HepG2 (cell line): ENCODE measurements around the gene FOXA3. TPM values are rescaled to one million over a fixed set of nuclear protein-coding genes. Genes with fewer than 3 reads are reported as not detected.

ENCODE experiments used
- ADNP ChIP-seq: sonication (generic); formaldehyde crosslinking; IDR thresholded peaks from 2 replicates; pipeline ENCODE4 v1.4.0; 2020; ENCODE audit warnings: missing genetic modification reagents
- AGO1 ChIP-seq: fragments of 200-400 bp; formaldehyde crosslinking; IDR thresholded peaks from 2 replicates; pipeline ENCODE4 v1.6.1; 2017; ENCODE audit warnings: mild to moderate bottlenecking, low read depth, low read length, moderate library complexity; ENCODE audit not compliant: poor library complexity, severe bottlenecking
- AKNA ChIP-seq: sonication (generic); formaldehyde crosslinking; IDR thresholded peaks from 2 replicates; pipeline ENCODE4 v1.4.0; 2020; ENCODE audit warnings: missing genetic modification reagents, borderline replicate concordance
- BRCA1 ChIP-seq: sonication (generic); formaldehyde crosslinking; IDR thresholded peaks from 2 replicates; pipeline ENCODE4 v1.4.0; 2020; ENCODE audit warnings: missing genetic modification reagents
- ELF1 ChIP-seq: sonication (generic); formaldehyde crosslinking; IDR thresholded peaks from 2 replicates; pipeline ENCODE4 v1.4.0; 2020; ENCODE audit warnings: missing genetic modification reagents
- FOXM1 ChIP-seq: sonication (generic); formaldehyde crosslinking; IDR thresholded peaks from 2 replicates; pipeline ENCODE4 v1.5.0; 2020; ENCODE audit warnings: missing genetic modification reagents
- RERE ChIP-seq: IDR thresholded peaks from 2 replicates; pipeline ENCODE4 v1.6.1; 2016; ENCODE audit warnings: low read depth, missing genetic modification reagents, missing compliant biosample characterization
- SETDB1 ChIP-seq: sonication (generic); formaldehyde crosslinking; IDR thresholded peaks from 2 replicates; pipeline ENCODE4 v1.5.1; 2020; ENCODE audit warnings: missing genetic modification reagents, mild to moderate bottlenecking, borderline replicate concordance
- SKI ChIP-seq: fragments of 450-650 bp; IDR thresholded peaks from one replicate; pipeline ENCODE4 v1.6.1; 2018; ENCODE audit warnings: mild to moderate bottlenecking; ENCODE audit not compliant: partially characterized antibody
- ZNF276 ChIP-seq: sonication (generic); formaldehyde crosslinking; IDR thresholded peaks from 2 replicates; pipeline ENCODE4 v1.4.0; 2020; ENCODE audit warnings: mild to moderate bottlenecking, low read depth, missing genetic modification reagents
- ZNF367 ChIP-seq: sonication (generic); formaldehyde crosslinking; IDR thresholded peaks from 2 replicates; pipeline ENCODE4 v1.4.0; 2020; ENCODE audit warnings: missing genetic modification reagents, borderline replicate concordance
- ZNF501 ChIP-seq: sonication (generic); formaldehyde crosslinking; IDR thresholded peaks from 2 replicates; pipeline ENCODE4 v1.5.1; 2020; ENCODE audit warnings: mild to moderate bottlenecking, moderate library complexity, missing genetic modification reagents
- ZNF570 ChIP-seq: sonication (generic); formaldehyde crosslinking; IDR thresholded peaks from 2 replicates; pipeline ENCODE4 v1.4.0; 2020; ENCODE audit warnings: mild to moderate bottlenecking, missing genetic modification reagents, borderline replicate concordance
- ZNF713 ChIP-seq: sonication (generic); formaldehyde crosslinking; IDR thresholded peaks from 2 replicates; pipeline ENCODE4 v1.4.0; 2020; ENCODE audit warnings: mild to moderate bottlenecking, missing genetic modification reagents
- ZNF773 ChIP-seq: sonication (generic); formaldehyde crosslinking; IDR thresholded peaks from 2 replicates; pipeline ENCODE4 v1.4.0; 2020; ENCODE audit warnings: missing genetic modification reagents, borderline replicate concordance
- ZNF776 ChIP-seq: sonication (generic); formaldehyde crosslinking; IDR thresholded peaks from 2 replicates; pipeline ENCODE4 v1.4.0; 2020; ENCODE audit warnings: mild to moderate bottlenecking, missing genetic modification reagents
- polyA plus RNA-seq, 8 experiments: library from polyadenylated mRNA; depleted of rRNA in 3 of 8; stranded (reverse) in 7 of 8; unstranded in 1 of 8; fragments of >200 nt; fragmentation: Illumina TruSeq in 4 of 8; extraction: Trizol in 4 of 8; gene quantifications; 2 replicates each; pipeline versions ENCODE4 v1.2.1 to v1.2.3, GENCODE V29; 2011 to 2016; ENCODE audit warnings: low read depth in 4 of 8, missing spikeins in 1 of 8, mixed read lengths in 1 of 8; ENCODE audit not compliant: insufficient read depth in 1 of 8
- total RNA-seq, 5 experiments: library from RNA; depleted of rRNA; stranded (reverse); fragments of >200 nt; fragmentation: Illumina TruSeq; extraction: Trizol; gene quantifications; 2 replicates each; pipeline ENCODE4 v1.2.3, GENCODE V29; 2016; ENCODE audit warnings: low read depth in 1 of 5

Gene FOXA3
- total and polyA plus RNA-seq, 2 of the 13 experiments (the other 11 are each of a cell fraction or from before 2014, with no cell fraction given): 29.8 to 47.6 TPM

GRCh38 chr19:45862564-45863334 is 1.4 kb upstream of the FOXA3 start, which contains the start of gene SYMPK (continued):
- TF ChIP-seq AKNA (CRISPR knock-in tag) (no peak), BRCA1 (no peak; the same call in 1 of the 2 replicates), ADNP (CRISPR knock-in tag) (no peak), ZNF501 (CRISPR knock-in tag) (peak; percentile 66; the same call in 1 of the 2 replicates), ZNF776 (no peak; the same call in 1 of the 2 replicates), RERE (CRISPR knock-in tag) (no peak), SKI (no peak), AGO1 (no peak), SETDB1 (CRISPR knock-in tag) (no peak), ZNF367 (CRISPR knock-in tag) (no peak), ZNF713 (no peak), ZNF570 (CRISPR knock-in tag) (no peak), FOXM1 (CRISPR knock-in tag) (no peak), ELF1 (CRISPR knock-in tag) (peak; percentile 99), ZNF276 (CRISPR knock-in tag) (no peak; the same call in 1 of the 2 replicates), ZNF773 (CRISPR knock-in tag) (no peak)
